C4-2B (cell line): ENCODE measurements around the gene MFSD1.

Source experiments
- ZFX ChIP-seq: fragments of 450-650 bp; IDR thresholded peaks from 2 replicates; pipeline ENCODE4 v1.6.1; 2017
- TF ChIP-seq, protein P1 (sequence below): fragments of 450-650 bp; conservative IDR thresholded peaks from 2 replicates; pipeline ENCODE4 v1.5.1; 2017; ENCODE audit warnings: mild to moderate bottlenecking

DNA sequence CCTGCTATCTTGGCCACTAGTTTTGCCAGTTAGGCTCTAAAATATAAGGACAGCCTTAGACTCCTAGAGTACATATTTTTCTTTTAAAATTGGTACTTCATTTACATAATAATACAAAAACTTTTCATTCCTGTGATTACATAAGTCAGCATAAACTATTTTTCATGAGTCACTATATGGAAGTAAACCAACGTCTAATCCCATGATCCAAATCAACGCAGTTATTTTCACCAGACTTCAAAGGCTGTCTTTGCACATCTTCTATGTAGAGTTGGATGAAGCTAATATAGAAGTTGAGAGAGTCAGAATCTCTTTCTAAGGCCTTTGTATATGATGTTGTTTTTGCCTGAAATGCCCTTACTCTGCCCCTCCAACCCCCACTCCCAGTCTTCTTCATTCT lies 7.6 kb upstream of the MFSD1 start:
- TF ChIP-seq, protein P1, sequence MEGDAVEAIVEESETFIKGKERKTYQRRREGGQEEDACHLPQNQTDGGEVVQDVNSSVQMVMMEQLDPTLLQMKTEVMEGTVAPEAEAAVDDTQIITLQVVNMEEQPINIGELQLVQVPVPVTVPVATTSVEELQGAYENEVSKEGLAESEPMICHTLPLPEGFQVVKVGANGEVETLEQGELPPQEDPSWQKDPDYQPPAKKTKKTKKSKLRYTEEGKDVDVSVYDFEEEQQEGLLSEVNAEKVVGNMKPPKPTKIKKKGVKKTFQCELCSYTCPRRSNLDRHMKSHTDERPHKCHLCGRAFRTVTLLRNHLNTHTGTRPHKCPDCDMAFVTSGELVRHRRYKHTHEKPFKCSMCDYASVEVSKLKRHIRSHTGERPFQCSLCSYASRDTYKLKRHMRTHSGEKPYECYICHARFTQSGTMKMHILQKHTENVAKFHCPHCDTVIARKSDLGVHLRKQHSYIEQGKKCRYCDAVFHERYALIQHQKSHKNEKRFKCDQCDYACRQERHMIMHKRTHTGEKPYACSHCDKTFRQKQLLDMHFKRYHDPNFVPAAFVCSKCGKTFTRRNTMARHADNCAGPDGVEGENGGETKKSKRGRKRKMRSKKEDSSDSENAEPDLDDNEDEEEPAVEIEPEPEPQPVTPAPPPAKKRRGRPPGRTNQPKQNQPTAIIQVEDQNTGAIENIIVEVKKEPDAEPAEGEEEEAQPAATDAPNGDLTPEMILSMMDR = no peak
- no peak for TF ChIP-seq ZFX
